ENCODE data around the gene TMEM260.
"Not testable (repeated sequence)": the region's sequence is repeated elsewhere in the genome, so short reads cannot be mapped to it uniquely, and the experiment has no call there.

Gene TMEM260

DNA sequence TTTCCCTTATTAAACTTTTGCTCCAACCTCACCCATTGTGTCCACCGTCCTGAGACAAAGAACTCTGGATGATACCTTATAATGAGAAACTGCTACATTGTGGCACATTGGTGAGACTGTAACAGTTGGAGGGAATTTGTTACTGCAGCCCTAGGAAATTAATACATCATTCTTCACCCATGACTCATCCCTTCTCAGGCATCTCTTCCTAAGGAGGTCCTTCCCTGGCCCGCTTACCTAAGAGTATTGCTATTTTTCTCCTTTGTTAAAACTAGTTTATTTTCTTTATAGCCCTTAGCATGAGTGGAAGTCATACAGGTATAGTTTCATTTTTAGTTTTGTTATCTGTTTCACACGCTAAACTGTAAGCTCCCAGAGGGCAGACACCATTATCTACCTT, 87.1 kb downstream of the TMEM260 start:
- peak; percentile 11 for FAIRE-seq
- peak; percentile 54 for DNase-seq (ENCODE audit: low spot score)

DNA sequence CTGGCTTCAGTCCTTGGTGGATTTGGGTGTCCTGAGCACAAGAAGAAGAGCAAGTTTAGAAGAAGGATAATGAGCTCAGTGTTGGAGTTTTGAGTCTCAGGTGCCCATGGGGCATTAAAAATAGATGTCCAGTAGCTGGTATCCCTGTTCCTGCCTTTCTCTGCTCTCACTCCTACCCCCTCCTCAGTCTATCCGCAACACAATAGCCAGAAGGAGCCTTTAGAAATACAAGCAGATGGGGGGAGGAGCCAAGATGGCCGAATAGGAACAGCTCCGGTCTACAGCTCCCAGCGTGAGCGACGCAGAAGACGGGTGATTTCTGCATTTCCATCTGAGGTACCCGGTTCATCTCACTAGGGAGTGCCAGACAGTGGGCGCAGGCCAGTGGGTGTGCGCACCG, 87.7 kb downstream of the TMEM260 start:
- DNase-seq (ENCODE audit: low spot score); FAIRE-seq: not testable (repeated sequence)

DNA sequence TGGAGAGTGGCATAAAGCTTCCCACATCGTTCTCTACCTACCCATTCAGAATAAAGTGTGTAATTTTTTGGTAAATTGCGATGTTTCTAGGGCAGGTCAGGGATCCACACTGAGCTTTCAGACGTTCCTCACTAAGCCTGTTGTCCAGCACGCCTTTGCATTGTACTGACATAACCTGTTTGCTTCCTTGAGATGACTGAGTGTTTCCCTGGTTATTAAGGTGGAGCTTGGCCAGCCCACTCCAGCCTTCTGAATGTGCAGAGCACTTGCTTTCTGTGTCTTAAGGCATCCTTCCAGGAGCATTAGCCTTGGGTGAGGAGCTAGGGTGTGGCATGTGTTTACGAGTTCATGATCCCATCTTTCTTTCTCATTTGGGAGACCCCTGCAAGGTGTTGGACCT, 96.4 kb downstream of the TMEM260 start:
- no peak for DNase-seq (ENCODE audit: low spot score)
- FAIRE-seq = no peak

- FAIRE-seq (no peak), DNase-seq (ENCODE audit: low spot score) (no peak)
Measured at GRCh38 chr14:56678838-56679237, 99.2 kb downstream of the TMEM260 start.

GRCh38 chr14:56686416-56686815, 106.8 kb downstream of the TMEM260 start:
- no peak for FAIRE-seq
- DNase-seq (ENCODE audit: low spot score) = no peak

DNA sequence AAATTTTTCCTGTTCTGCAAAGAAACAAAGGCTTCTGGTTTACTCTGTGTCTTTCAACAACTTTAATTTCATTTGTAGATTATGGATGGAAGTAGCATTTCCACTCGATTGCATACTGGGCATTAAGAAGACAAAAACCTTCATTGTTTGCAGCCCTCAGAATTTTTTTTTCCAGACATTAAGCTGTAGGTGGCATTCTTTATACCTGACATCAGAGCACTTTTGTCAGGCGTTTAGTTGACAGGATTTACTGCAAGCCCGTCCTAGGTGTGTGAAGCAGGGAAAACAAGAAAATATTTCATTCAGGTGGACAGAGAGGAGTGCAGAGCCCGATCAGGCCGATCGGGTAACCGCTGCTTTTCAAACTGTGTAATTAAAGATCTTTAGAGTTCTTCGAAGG, 107.5 kb downstream of the TMEM260 start:
- DNase-seq (ENCODE audit: low spot score) = no peak
- FAIRE-seq = no peak

DNA sequence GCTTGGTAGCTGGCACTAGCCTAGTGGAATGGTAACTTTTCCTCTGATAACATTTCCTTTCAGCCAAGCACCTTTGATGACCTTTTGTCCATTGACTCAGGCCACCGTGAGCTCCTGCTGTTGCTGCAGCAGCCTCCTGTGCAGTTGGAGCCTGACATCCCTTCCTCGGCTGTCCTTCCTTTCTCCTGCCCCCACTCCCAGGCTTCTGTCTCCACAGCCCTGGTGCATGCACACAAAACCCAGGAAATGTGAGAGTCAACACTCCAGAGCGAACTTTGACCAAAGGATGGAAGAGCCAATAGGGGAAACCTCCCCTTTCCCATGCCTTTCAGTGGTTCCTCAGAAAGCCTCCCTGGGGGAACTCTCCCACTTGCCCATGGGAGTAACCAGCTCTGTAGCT, 115.0 kb downstream of the TMEM260 start:
- FAIRE-seq (no peak), DNase-seq (ENCODE audit: low spot score) (no peak)

DNA sequence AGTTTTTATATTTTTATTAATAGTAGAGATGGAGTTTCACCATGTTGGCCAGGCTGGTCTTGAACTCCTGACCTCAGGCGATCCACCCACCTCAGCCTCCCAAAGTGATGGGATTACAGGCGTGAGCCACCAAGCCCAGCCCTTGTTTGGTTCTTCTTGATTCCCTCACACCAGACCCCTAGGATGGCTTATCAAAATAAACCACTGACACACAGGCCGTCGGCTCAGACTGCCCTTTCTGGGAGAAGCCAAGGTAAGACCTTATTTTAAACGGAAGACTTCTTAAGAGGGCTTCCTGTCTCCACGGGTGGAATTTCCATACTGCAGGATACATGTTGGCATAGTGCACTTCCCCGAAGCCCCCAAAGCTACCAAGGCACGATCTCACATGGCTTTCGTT, 115.6 kb downstream of the TMEM260 start:
- FAIRE-seq; DNase-seq (ENCODE audit: low spot score): not testable (repeated sequence)
